ENCODE results near the gene ABCC5. TPM values are rescaled to one million over a fixed set of nuclear protein-coding genes. Genes with fewer than 3 reads are reported as not detected.

Gene ABCC5
- total RNA-seq: 22.0 to 26.8 TPM (median 23.8 TPM) in 3 replicates
- long read RNA-seq, full-length matches to known transcripts: 30 of 37 reads
- long read RNA-seq, partial matches to known transcripts: 5 of 37 reads
- long read RNA-seq, other reads (novel, unspliced or antisense): 2 of 37 reads

DNA sequence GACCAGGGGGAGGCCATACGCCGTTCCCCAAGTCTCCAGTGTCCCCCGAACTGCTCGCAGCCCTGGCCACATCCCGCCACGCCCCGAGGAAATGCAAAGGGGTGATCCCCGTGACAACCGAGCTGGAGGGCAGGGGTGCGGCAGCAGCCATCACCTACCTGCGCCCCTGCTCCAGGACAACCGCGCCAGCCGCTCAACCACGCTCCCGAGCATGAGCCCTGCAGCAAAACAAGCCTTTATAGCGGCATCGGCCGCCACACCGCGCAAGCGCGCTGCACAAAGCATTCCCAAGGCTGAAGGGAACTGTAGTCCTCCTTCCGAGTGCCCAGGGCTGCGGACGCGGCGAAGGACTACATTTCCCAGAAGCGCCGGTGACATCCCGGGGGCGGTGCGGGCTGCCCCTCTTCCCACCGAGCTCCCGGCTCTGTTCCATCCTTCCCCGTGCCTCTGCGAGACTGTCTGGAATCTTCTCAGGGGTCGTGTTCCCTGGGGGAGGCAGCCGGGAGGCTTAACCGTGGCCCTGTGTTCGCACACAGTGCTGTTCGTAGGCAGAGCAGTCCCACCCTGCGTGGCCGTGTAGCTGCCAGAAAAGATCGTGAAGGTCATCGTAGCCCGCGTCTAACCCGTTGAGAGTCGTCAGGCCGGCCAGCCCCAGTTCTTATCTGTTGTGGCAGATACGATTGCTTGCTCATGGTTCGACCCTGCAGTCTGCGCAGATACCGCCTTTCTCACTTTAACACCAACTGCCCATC is at the start of gene ABCC5:
TSS of gene ABCC5 (minus strand) at position 213 of the 752 bp plus-strand sequence. CDS start 3,492 bp downstream, outside the sequence.
- DNase-seq (ENCODE audit: low spot score): peak; percentile 98
- TF ChIP-seq, protein P1, sequence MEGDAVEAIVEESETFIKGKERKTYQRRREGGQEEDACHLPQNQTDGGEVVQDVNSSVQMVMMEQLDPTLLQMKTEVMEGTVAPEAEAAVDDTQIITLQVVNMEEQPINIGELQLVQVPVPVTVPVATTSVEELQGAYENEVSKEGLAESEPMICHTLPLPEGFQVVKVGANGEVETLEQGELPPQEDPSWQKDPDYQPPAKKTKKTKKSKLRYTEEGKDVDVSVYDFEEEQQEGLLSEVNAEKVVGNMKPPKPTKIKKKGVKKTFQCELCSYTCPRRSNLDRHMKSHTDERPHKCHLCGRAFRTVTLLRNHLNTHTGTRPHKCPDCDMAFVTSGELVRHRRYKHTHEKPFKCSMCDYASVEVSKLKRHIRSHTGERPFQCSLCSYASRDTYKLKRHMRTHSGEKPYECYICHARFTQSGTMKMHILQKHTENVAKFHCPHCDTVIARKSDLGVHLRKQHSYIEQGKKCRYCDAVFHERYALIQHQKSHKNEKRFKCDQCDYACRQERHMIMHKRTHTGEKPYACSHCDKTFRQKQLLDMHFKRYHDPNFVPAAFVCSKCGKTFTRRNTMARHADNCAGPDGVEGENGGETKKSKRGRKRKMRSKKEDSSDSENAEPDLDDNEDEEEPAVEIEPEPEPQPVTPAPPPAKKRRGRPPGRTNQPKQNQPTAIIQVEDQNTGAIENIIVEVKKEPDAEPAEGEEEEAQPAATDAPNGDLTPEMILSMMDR (IDR thresholded peaks at IDR 0.05): peak; percentile 79

GRCh38 chr3:184066211-184066610 is 48.5 kb upstream of the ABCC5 start:
- TF ChIP-seq, protein P1 (IDR thresholded peaks at IDR 0.05): no peak
- H3K27ac Mint-ChIP-seq (ENCODE audit: unreplicated experiment): no peak overlapping the region
- no peaks in the 10 kb centered on the region for H3K36me3 Mint-ChIP-seq (ENCODE audit: low read depth)
- no peak overlapping the region for H3K4me3 Mint-ChIP-seq (ENCODE audit: unreplicated experiment)
- no peak for DNase-seq (ENCODE audit: low spot score)
- H3K4me1 Mint-ChIP-seq (ENCODE audit: low read depth): no peaks in the 10 kb centered on the region
- peaks cover 8% of the 10 kb centered on the region for H3K27me3 Mint-ChIP-seq (ENCODE audit: low read depth)
- H3K9me3 Mint-ChIP-seq (ENCODE audit: low read depth): no peaks in the 10 kb centered on the region

More for the DNA sequence above, at the start of gene ABCC5:
- Mint-ChIP-seq H3K4me1 (ENCODE audit: low read depth) (peaks cover 28% of the 10 kb centered on the region), H3K27me3 (ENCODE audit: low read depth) (peaks cover 5% of the 10 kb centered on the region), H3K4me3 (ENCODE audit: unreplicated experiment) (peak within 1 kb of the TSS; percentile 97), H3K36me3 (ENCODE audit: low read depth) (peaks cover 5% of the 10 kb centered on the region), H3K27ac (ENCODE audit: unreplicated experiment) (peak within 1 kb of the TSS; percentile 51), H3K9me3 (ENCODE audit: low read depth) (no peaks in the 10 kb centered on the region)

- no peaks in the 10 kb centered on the region for H3K36me3 Mint-ChIP-seq (ENCODE audit: low read depth)
- no peaks in the 10 kb centered on the region for H3K4me1 Mint-ChIP-seq (ENCODE audit: low read depth)
- H3K27me3 Mint-ChIP-seq (ENCODE audit: low read depth): peaks cover 20% of the 10 kb centered on the region
- no peak overlapping the region for H3K4me3 Mint-ChIP-seq (ENCODE audit: unreplicated experiment)
- H3K27ac Mint-ChIP-seq (ENCODE audit: unreplicated experiment): no peak overlapping the region
- no peaks in the 10 kb centered on the region for H3K9me3 Mint-ChIP-seq (ENCODE audit: low read depth)
- TF ChIP-seq, protein P1 (IDR thresholded peaks at IDR 0.05): no peak
- DNase-seq (ENCODE audit: low spot score): no peak
Measured at GRCh38 chr3:184062637-184063036, 45.0 kb upstream of the ABCC5 start.

DNA sequence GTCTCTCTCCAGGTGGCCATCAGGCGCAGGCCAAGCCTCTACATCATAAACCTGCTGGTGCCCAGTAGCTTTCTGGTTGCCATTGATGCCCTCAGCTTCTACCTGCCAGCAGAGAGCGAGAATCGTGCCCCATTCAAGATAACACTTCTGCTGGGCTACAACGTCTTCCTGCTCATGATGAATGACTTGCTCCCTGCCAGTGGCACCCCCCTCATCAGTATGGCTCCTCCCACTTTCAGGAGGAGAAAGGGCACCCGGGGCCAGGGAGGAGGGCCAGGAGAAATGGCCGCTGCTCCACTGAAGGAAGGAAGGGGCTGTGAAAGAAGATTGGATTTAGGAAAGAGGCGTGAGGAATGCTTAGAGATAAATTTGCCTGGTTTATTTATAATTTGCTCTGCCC is 41.7 kb upstream of the ABCC5 start:
- TF ChIP-seq, protein P1 (IDR thresholded peaks at IDR 0.05): no peak
- Mint-ChIP-seq H3K36me3 (ENCODE audit: low read depth) (no peaks in the 10 kb centered on the region), H3K4me1 (ENCODE audit: low read depth) (no peaks in the 10 kb centered on the region), H3K27ac (ENCODE audit: unreplicated experiment) (no peak overlapping the region), H3K4me3 (ENCODE audit: unreplicated experiment) (no peak overlapping the region), H3K27me3 (ENCODE audit: low read depth) (peaks cover 31% of the 10 kb centered on the region), H3K9me3 (ENCODE audit: low read depth) (no peaks in the 10 kb centered on the region)
- no peak for DNase-seq (ENCODE audit: low spot score)

- H3K27ac Mint-ChIP-seq (ENCODE audit: unreplicated experiment): no peak overlapping the region
- no peaks in the 10 kb centered on the region for H3K9me3 Mint-ChIP-seq (ENCODE audit: low read depth)
- H3K4me1 Mint-ChIP-seq (ENCODE audit: low read depth): no peaks in the 10 kb centered on the region
- TF ChIP-seq, protein P1 (IDR thresholded peaks at IDR 0.05): no peak
- no peak for DNase-seq (ENCODE audit: low spot score)
- no peaks in the 10 kb centered on the region for H3K36me3 Mint-ChIP-seq (ENCODE audit: low read depth)
- H3K27me3 Mint-ChIP-seq (ENCODE audit: low read depth): peaks cover 40% of the 10 kb centered on the region
- H3K4me3 Mint-ChIP-seq (ENCODE audit: unreplicated experiment): no peak overlapping the region
Measured at GRCh38 chr3:184058029-184058428, 40.3 kb upstream of the ABCC5 start.
